Occipital lobe (tissue), 2 donors: Measurements from ENCODE around the gene FRMD4A. TPM values are rescaled to one million over a fixed set of nuclear protein-coding genes. Genes with fewer than 3 reads are reported as not detected.

Experiments used
- DNase-seq: peaks from one replicate; lab custom pipeline; 2025; lab: John Stamatoyannopoulos, UW
- total RNA-seq: library from RNA; depleted of rRNA; stranded (reverse); fragments of >200 nt; gene quantifications from one replicate; pipeline ENCODE4 v1.2.3, GENCODE V29; 2014

Gene FRMD4A
- total RNA-seq, 1 donor from 2014 or later, result 153 TPM

DNA sequence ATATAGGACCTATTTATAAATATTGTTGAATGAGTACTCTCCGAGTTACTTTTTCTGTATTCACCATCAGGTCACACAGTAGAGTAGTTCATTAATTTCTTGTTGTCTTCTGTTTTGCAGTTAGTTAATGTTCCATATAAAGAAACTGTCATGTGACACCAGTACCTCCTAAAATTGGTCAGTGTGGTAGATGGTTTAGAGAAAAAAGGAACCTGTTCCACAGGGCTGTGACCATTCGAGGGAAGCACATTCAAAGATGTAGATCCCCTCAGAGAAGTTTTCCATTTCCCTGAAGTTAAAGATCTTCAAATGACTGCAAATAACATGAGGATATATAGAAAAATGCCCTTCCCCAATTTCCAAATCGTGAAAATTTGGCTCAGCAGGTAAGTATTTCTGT is 698.3 kb downstream of the FRMD4A start:
- DNase-seq, result no peak

DNA sequence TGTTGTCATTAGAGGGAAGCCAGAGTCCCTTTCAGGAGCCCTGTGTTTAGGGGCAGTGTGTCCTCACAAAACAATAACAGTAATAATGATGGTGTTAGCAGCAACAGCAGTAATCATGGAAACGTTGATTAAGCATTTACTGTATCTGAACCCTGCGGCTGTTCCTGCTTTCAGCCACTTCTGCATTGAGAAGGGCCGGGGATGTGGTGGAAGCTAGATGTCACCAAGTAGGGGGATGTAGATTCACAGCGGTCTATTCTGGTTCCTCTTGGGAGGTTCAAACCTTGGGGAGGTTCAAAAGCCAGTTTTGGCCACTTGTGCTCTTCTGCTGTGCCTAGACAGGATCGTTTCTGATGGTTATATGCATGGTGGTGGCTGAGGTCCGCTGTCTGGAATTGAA is 699.1 kb downstream of the FRMD4A start:
- DNase-seq, result no peak

DNA sequence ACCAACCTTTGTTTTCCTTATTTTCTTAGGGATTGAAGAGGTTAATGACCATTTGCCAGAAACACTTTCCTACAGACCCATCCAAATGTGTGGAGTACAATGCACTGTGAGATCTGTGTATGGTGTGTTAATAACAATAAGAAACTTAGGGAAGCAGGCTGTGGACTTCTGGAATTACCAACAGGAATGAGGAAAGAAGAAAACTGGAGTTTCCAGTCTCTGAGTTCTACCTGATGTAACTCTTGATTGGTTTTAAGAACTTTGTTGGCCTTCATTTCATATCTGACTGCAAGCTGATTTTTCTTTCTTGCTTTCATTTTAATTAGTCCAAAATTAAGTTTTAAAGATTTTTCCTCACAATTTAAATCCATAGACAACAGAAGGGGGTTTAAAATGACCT is 700.5 kb downstream of the FRMD4A start:
- DNase-seq, result no peak

DNA sequence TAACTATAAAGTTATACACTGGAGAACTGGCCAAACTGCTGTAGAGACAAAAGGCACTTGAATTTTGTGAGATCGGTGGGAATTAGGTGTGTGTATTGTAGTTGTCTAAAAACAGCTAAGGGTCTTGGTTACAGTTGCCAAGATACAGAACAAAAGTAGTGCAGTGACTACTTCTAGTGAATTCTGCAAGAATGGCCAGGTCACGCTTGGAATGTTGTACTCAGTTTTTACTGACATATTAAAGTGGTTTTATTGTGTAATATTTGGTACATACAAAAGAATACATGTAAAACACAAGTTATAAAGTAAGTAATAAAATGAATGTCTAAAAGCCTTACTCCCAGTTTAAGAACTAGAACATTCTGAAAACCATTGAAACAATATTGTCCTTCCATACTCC is 701.6 kb downstream of the FRMD4A start:
- DNase-seq, result no peak

DNA sequence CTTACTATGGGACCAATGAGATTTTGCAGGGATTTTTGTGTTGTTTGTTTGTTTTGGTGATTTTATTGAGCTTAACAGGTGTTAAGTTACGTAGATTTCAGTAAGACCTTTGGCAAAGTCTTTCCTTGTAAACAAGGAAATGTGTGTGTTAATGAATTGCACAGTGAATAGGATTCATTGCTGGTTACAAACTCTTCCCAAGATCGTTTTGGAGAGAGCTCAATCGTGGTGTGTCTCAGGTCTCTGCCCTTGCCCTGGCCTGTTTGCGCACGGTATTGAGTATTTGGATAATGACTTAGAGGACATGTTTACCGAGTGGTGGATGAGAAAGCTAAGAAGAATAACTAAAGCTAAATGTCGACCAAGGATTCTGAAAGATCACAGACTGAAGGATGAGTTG is 702.1 kb downstream of the FRMD4A start:
- no peak for DNase-seq

DNA sequence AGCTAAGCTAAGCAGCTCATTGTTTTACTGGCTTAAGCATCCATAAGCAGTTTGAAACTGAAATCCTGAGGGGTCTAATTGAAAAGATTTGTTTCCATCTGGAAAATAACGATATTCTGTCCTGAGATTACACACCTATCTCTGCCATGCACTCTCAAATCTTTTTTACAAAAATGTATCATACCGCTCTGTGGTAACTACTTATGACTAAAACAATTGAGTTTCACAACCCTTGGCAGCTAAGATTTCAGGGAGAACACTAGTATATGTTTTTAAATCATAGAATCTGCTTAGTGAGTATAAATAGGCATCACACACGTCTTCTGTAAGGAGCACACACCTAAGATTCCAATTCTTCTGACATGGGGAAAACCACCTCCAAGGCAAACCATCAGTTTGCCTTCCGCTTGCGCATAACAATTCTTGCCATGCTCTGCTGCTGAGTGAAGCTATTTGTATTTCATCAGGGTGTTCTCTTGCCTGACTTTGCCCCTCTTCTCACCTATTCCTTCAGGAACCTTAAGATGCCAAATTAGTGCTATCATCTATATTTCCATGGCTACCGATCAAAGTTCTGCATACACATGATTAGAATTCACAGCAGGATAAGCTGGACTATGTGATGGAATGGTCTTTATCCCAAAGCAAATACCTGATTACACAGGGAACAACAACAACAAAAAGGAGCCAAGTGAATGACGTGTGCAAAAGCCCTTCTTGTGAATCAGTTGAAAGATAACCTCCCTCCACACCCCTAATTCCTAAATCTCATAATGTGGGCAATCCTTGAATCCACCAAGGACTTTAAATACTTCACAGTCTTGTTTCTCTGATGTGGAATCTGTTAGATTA is 703.0 kb downstream of the FRMD4A start:
- no peak for DNase-seq

DNA sequence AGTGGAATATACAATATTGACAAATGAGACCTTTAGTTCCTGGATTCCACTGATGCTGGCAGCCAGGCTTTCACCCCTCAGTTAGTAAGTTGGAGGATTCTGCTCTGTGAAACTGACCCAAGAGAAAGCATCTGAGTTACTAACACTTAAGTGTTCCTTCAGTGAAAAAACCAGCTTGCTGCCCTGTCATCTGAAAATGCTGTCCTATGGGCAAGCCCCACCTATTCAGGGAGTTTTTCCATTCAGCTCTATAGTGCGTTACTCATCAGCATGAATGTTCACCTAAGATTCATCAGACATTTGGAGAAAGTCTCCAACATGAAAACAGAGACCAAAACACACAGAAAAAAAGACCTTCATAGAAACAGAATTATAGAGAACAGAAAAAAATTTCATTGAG is 706.1 kb downstream of the FRMD4A start:
- no peak for DNase-seq

DNA sequence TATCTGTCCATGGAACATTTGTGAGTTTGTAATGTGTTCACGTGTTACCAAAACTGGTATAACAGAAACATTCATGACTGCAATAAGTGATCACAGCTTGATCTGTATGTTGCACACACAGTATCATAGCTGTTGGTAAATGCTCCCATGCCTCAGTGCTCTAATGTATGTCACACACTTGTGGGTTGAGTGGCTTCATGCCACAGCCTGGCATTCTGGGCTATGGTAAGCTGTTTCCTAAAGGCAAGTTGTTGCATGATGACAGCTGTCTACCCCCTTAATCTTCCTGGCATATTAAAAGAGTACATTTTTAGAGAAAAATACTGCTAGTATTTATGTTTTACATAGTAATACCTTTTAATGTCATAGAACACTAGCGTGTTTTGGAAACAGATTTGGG is 708.8 kb downstream of the FRMD4A start:
- no peak for DNase-seq

DNA sequence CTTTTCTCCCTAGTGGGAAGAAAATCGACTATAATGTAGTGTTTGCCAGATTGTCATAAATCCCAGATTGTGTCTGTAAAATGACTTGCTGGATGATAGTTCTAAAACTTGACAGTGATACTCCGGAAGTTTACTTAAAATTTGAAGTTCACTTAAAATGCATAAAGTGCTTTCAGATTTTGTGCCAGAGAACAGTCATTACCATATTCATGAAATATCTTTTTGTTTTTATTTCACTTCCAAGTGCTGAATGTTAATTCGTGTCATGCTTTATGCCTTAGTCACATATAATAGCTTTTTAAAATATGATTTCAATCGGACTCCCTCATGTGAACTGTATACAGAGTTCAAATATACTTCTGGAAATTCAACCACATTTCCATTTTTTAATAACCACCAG is 713.6 kb downstream of the FRMD4A start:
- no peak for DNase-seq

DNA sequence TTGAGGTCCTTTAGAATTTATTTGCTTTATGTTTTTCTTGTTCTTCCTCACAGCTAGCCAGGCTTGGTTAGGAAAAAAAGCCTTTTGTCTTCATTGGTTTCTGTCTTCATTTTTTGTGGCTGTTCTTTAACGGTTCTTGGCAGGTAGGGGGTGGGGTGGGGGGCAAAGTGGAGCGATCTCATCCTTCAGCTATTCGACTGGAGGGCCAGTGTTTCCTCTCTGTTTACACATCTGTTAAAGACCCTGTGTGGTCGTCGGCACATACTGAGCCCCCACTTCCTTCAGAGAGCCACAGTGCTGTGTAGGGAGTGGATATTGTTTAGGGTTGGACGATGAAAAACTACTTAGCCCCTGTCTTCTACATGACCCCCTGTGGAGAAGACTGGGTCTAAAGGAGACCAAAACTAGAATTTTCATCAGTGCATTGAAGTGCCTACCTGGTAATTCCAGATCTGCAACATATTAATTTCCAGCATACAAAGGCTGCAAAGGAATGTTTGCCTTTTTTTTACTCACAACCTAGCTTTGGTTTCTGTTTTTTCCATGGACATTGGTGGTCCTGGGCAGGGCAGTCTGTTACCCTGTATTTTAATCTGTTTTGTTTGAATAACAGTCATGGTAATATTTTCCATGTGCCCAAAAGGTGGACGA is 714.9 kb downstream of the FRMD4A start:
- DNase-seq, result no peak

DNA sequence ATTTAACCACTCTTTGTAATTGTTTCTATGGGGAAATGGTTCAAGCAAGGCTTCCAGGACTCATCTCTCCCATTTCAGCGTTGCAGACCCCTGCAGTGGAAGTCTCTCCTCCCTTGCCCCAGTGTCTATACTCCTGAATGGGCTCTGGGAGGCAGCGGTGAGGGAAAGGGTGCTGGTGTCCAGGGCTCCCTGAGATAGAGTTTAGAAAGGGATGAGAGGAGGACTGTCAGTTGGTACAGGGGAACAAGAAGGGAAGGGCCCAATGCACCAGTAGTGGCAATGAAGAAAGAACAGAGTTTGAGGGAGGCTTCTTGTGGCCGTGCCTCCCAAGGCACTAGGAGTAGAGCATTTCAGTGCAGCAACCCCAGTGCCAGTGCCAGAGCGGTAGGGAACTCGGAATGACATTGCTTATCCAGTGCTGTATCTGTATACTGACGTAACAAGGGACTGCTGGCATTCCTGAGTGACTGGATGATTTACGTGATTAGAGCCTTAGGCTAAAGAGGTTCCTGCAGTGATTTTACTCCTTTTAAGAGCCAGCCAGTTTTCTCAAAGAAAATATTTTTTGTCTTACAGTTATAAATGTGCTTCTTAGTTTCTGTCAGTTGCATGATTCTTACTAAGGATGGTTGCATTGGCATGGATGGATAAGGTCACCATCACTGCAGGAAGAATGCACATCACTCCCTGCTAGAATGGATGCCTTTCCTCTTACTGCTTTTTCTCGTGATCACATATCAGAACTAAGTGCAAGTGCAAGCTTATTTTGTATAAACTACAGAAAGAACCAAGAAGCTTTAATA is 716.0 kb downstream of the FRMD4A start:
- DNase-seq, result no peak

DNA sequence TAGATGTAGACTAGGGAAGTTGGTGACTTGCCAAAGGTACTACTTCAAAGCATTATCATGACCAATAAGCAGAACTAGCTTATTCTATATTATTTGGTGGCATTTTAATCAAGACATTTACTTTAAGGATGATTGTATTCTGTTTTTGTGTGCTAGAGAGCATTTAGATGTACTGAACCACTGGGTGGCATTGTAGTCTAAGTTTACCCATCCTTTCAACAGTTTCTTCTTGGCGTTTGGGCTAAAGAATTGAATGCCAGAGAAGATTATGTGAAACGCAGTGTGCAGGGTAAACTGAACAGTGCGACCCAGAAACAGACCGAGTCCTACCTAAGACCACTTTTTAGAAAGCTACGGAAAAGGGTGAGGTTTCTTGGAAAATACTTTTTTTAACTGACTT is 717.2 kb downstream of the FRMD4A start:
- no peak for DNase-seq

DNA sequence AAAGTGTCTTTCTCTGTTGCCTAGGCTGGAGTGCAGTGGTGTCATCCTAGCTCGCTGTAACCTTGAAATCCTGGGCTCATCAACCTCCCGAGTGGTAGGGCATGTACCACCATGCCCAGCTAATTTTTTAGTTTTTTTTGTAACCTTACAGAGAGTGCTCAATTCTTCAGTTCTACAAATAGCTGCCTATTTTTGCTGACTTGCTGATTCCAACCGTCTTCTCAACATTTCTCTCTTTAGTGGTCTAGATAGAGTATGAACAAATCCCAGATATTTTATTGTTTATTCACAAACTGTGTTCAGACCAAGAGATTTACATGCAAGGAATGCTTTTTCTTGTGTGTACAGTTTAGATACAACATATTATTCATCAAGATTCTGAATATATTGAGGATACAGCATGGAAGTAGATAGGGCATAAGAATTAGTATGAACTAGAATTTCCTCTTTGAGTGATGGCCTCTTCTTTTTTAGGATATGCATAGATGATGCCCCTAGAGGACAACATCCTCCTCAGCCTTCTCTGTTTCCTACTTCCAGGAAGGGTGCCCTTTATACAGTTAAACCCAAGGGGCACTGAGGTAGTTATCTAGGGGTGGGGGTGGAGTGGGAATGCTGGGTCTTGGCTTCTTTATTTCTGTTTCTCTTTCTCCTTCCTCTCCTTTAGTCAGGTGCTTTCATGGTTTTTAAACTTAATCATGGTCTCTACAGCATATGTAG is 717.9 kb downstream of the FRMD4A start:
- DNase-seq, result no peak

DNA sequence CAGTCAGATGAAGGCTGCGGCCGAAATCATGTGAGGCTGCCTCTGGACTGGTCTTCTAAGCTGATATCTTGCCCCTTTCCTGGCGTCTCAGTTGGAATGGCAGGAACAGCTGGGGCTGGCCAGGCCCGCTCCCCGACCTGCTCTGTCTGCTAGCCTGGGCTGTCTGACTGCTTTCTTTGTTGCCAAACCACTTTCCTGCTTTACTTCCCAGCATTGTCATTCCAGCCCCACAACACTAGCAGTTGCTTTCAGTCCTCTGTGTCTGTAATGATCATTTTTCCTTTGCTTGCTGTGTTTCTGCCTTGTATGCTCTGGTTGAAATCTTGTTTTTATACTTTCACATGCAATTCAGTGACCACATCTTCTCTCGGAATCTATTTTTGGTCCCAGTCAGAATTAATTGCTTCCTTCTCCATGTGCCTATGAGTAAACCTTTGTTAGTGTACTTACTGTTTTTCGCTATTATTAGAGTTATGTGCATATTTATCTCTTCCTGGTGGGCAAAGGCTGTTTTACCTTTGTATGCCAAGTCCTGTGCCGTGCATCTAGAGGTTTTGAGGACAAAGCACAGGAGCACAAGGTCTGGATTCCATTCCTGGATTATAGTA is 722.4 kb downstream of the FRMD4A start:
- no peak for DNase-seq

DNA sequence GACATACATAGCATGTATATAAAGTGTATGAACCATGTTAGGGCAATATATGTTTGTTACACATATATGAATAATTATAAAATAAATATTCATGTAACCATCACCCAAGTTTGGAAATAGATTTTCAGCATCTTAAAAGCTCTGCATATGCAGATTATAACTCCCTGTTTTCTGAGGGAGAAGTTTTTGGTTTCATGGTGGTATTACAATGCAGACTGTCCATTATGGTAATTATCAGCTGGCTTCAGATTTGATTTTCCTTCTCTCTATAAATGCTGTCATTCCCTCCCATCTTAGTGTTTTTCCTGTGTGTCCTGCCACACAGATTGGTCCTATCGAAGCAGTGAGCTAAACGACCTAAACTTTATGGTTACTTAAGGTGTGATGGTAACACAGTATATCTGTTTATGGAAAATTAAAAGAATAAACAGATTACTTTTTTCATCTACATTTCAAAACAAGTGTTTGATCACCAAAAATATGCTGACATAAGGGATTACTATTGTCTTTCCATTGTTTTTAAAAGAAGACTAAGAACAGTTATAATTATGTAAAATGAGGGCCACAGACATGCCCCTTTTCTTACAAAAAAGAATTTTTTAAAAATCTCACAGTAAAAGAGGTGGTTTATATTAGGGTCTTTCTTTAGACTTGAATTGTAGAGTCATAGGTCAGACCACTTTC is 726.2 kb downstream of the FRMD4A start:
- DNase-seq, result no peak

DNA sequence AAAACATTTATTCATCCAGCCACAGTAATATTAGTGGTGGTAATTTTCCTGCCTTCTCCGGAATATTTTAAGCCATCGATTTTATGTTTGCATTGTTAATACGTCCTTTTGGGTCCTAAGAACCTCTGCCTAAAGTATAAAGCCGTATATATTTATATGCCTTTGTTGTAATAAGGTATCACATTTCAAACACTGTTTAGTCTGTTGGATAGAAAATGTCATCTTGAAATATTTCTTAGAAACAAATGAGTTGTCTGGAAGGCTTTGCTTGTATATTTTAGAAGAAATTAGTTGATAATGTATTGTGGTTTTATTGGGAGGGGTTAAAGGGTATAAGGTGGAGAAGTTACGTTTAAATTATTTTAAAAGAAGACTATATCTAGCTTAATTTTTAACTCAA is 732.8 kb downstream of the FRMD4A start:
- DNase-seq, result no peak

DNA sequence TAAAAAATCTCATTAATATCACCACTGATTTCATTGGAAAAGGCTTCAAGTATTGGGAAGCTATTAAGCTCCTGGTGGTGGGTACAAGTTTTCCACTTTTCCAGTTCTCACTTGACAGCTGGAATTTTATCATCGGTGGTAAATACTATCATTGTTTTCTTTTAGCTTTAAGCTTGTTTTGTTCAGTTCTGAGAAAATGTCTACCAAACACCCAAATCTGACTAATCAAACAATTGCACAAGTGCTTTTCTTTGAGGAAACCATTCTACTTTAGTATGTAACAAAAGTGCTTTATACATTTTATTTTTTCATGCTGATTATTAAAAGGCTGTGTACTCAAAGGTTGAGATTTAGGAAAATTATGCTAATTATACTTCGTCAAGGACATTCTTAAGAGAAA is 736.1 kb downstream of the FRMD4A start:
- DNase-seq, result no peak
